Fibroblast of lung (primary cell): ENCODE data around the gene NR2C1.

Experiments
- CTCF ChIP-seq, 2 donors: IDR thresholded peaks in 1 of 2; conservative IDR thresholded peaks in 1 of 2; 1 replicate in 1 of 2; 2 replicates in 1 of 2; pipeline ENCODE4 v1.5.1; 2011 to 2012; ENCODE audit warnings: low read length in 2 of 2, control low read depth in 1 of 2, inconsistent platforms in 1 of 2, low read depth in 1 of 2, mild to moderate bottlenecking in 1 of 2
- EZH2 ChIP-seq: IDR thresholded peaks from 2 replicates; pipeline ENCODE4 v1.5.1; 2012; ENCODE audit warnings: low read length, control low read depth, mild to moderate bottlenecking; ENCODE audit errors: missing control alignments

DNA sequence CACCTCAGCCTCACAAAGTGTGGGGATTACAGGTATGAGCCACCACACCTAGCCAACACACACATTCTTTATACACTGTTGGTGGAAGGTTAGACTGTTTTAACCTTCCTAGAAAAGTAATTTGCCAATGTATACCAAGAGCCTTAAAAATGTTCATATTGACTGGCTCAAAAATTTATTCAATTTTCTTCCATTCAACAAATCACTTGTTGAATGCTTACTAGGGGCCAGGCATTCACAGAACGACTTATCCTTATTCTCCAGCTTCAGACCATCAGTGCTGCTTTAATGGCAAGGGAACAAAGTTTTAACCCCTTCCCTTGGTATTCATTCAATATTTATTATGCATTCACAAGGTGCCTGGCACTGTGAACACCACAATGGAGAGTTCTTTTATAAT is 3.0 kb downstream of the NR2C1 start:
- TF ChIP-seq CTCF (conservative IDR thresholded peaks at IDR 0.05 in 1 of 2, IDR thresholded peaks at IDR 0.05 in 1 of 2; ENCODE audit: low read depth in 1 of 2, low read length in 2 of 2) (no peak), EZH2 (no peak)
